ENCODE measurements around the gene OLFM2. TPM values are rescaled to one million over a fixed set of nuclear protein-coding genes. Genes with fewer than 3 reads are reported as not detected.

OLFM2 gene
- total and polyA plus RNA-seq, 2 experiments from 2014 or later, result 58.1 to 117 TPM

DNA sequence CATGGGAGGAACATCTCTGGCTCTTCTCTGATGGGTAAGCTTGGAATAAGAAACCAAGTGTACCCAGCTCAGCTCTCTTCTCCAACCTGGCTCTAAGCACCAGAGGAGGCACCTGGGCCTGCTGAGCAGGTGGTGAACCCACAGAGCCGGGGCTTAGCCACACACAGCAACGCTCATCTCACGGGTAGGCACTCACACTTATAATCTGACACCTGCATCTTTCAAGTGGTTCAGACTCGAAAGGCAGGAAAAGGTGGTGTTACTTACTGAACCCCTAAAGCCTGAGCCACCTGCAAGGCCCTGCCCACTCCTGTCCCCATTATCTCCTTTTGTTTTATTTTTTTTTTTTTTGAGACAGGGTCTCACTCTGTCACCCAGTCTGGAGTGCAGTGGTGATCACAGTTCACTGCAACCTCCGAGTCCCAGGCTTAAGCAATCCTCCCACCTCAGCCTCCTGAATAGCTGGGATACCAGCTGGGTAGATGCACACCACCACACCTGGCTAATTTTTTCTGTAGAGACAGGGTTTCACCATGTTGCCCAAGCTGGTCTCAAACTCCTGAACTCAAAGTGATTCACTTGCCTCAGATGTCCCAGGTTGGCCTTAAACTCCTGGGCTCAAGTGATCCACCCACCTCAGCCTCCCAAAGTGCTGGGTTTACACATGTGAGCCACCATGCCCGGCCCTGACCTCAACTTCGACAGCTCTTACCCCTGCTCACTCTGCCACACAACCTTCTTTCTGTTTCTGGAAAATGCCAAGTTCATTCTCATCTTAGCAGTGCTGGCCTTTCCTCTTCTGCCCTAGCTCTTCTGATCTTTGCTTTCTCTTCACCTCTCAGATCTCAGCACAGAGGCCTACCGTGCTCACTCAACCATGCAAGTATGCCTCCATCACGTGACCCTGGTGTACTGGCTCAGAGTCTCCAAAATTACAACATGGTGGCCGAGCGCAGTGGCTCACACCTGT lies 127.2 kb downstream of the OLFM2 start (continued):
- TF ChIP-seq, protein P1, sequence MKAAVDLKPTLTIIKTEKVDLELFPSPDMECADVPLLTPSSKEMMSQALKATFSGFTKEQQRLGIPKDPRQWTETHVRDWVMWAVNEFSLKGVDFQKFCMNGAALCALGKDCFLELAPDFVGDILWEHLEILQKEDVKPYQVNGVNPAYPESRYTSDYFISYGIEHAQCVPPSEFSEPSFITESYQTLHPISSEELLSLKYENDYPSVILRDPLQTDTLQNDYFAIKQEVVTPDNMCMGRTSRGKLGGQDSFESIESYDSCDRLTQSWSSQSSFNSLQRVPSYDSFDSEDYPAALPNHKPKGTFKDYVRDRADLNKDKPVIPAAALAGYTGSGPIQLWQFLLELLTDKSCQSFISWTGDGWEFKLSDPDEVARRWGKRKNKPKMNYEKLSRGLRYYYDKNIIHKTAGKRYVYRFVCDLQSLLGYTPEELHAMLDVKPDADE (IDR thresholded peaks at IDR 0.05), result no peak
- TF ChIP-seq ZNF114 (CRISPR knock-in tag; IDR thresholded peaks at IDR 0.05), result no peak
- no peak for TF ChIP-seq STAT1 (IDR thresholded peaks at IDR 0.05; ENCODE audit: unreplicated experiment)

DNA sequence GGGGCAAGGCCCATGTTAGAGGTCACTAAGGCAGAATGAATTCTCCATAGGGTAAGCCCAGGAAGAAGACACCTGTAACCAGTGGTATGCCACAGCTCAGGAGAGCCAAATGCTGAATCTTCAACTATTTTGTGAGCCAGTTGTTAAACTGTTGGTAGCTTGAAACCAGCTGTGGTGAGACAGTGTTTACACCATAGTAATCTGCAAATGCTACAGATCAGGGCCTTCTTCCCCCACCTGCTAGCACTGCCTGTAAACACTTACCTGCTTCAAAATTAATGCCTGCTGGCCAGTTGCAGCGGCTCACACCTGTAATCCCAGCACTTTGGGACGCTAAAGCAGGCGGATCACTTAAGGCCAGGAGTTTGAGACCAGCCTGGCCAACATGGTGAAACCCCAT lies 129.5 kb downstream of the OLFM2 start:
- H3K9me3 Mint-ChIP-seq, result no peaks in the 10 kb centered on the region
- no peak overlapping the region for H3K4me3 Mint-ChIP-seq
- H3K4me1 Mint-ChIP-seq, result no peaks in the 10 kb centered on the region
- TF ChIP-seq STAT1 (IDR thresholded peaks at IDR 0.05; ENCODE audit: unreplicated experiment) (no peak), POLR2AphosphoS5 (IDR thresholded peaks at IDR 0.05; ENCODE audit: low read depth) (no peak), ZNF331 (CRISPR knock-in tag; IDR thresholded peaks at IDR 0.05; ENCODE audit: low read depth) (no peak), EZH2 (IDR thresholded peaks at IDR 0.05; ENCODE audit: low read depth, unreplicated experiment) (no peak), ZNF114 (CRISPR knock-in tag; IDR thresholded peaks at IDR 0.05) (no peak), NANOG (IDR thresholded peaks at IDR 0.05; ENCODE audit: borderline replicate concordance) (no peak), CREB1 (CRISPR knock-in tag; IDR thresholded peaks at IDR 0.05; ENCODE audit: low read depth) (no peak), EZH2phosphoT487 (IDR thresholded peaks at IDR 0.05; ENCODE audit: unreplicated experiment) (no peak), JUNB (IDR thresholded peaks at IDR 0.05; ENCODE audit: unreplicated experiment) (no peak)
- TF ChIP-seq, protein P1 (IDR thresholded peaks at IDR 0.05), result no peak
- TF ChIP-seq, protein P2, sequence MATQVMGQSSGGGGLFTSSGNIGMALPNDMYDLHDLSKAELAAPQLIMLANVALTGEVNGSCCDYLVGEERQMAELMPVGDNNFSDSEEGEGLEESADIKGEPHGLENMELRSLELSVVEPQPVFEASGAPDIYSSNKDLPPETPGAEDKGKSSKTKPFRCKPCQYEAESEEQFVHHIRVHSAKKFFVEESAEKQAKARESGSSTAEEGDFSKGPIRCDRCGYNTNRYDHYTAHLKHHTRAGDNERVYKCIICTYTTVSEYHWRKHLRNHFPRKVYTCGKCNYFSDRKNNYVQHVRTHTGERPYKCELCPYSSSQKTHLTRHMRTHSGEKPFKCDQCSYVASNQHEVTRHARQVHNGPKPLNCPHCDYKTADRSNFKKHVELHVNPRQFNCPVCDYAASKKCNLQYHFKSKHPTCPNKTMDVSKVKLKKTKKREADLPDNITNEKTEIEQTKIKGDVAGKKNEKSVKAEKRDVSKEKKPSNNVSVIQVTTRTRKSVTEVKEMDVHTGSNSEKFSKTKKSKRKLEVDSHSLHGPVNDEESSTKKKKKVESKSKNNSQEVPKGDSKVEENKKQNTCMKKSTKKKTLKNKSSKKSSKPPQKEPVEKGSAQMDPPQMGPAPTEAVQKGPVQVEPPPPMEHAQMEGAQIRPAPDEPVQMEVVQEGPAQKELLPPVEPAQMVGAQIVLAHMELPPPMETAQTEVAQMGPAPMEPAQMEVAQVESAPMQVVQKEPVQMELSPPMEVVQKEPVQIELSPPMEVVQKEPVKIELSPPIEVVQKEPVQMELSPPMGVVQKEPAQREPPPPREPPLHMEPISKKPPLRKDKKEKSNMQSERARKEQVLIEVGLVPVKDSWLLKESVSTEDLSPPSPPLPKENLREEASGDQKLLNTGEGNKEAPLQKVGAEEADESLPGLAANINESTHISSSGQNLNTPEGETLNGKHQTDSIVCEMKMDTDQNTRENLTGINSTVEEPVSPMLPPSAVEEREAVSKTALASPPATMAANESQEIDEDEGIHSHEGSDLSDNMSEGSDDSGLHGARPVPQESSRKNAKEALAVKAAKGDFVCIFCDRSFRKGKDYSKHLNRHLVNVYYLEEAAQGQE (IDR thresholded peaks at IDR 0.05; ENCODE audit: unreplicated experiment), result no peak
- TF ChIP-seq, protein P3, sequence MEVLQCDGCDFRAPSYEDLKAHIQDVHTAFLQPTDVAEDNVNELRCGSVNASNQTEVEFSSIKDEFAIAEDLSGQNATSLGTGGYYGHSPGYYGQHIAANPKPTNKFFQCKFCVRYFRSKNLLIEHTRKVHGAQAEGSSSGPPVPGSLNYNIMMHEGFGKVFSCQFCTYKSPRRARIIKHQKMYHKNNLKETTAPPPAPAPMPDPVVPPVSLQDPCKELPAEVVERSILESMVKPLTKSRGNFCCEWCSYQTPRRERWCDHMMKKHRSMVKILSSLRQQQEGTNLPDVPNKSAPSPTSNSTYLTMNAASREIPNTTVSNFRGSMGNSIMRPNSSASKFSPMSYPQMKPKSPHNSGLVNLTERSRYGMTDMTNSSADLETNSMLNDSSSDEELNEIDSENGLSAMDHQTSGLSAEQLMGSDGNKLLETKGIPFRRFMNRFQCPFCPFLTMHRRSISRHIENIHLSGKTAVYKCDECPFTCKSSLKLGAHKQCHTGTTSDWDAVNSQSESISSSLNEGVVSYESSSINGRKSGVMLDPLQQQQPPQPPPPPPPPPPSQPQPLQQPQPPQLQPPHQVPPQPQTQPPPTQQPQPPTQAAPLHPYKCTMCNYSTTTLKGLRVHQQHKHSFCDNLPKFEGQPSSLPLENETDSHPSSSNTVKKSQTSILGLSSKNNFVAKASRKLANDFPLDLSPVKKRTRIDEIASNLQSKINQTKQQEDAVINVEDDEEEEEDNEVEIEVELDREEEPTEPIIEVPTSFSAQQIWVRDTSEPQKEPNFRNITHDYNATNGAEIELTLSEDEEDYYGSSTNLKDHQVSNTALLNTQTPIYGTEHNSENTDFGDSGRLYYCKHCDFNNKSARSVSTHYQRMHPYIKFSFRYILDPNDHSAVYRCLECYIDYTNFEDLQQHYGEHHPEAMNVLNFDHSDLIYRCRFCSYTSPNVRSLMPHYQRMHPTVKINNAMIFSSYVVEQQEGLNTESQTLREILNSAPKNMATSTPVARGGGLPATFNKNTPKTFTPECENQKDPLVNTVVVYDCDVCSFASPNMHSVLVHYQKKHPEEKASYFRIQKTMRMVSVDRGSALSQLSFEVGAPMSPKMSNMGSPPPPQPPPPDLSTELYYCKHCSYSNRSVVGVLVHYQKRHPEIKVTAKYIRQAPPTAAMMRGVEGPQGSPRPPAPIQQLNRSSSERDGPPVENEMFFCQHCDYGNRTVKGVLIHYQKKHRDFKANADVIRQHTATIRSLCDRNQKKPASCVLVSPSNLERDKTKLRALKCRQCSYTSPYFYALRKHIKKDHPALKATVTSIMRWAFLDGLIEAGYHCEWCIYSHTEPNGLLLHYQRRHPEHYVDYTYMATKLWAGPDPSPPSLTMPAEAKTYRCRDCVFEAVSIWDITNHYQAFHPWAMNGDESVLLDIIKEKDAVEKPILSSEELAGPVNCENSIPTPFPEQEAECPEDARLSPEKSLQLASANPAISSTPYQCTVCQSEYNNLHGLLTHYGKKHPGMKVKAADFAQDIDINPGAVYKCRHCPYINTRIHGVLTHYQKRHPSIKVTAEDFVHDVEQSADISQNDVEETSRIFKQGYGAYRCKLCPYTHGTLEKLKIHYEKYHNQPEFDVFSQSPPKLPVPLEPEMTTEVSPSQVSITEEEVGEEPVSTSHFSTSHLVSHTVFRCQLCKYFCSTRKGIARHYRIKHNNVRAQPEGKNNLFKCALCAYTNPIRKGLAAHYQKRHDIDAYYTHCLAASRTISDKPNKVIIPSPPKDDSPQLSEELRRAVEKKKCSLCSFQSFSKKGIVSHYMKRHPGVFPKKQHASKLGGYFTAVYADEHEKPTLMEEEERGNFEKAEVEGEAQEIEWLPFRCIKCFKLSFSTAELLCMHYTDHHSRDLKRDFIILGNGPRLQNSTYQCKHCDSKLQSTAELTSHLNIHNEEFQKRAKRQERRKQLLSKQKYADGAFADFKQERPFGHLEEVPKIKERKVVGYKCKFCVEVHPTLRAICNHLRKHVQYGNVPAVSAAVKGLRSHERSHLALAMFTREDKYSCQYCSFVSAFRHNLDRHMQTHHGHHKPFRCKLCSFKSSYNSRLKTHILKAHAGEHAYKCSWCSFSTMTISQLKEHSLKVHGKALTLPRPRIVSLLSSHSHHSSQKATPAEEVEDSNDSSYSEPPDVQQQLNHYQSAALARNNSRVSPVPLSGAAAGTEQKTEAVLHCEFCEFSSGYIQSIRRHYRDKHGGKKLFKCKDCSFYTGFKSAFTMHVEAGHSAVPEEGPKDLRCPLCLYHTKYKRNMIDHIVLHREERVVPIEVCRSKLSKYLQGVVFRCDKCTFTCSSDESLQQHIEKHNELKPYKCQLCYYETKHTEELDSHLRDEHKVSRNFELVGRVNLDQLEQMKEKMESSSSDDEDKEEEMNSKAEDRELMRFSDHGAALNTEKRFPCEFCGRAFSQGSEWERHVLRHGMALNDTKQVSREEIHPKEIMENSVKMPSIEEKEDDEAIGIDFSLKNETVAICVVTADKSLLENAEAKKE (CRISPR knock-in tag; IDR thresholded peaks at IDR 0.05), result no peak

More for the DNA sequence above, 129.5 kb downstream of the OLFM2 start:
- Histone ChIP-seq H3K4me3 (no peak overlapping the region), H3K79me2 (replicated peaks; ENCODE audit: insufficient read depth) (no peaks in the 10 kb centered on the region), H3K9me2 (ENCODE audit: insufficient read depth) (no peaks in the 10 kb centered on the region), H3K4me2 (no peak overlapping the region), H3K27me3 (ENCODE audit: insufficient read depth) (no peaks in the 10 kb centered on the region), H3K27ac (ENCODE audit: low read depth) (no peak overlapping the region), H3K36me3 (ENCODE audit: insufficient read depth) (peaks cover 5% of the 10 kb centered on the region; the same call in 1 of the 2 replicates), H3F3A (replicated peaks; ENCODE audit: low read depth) (0 out of 2 replicates have a peak, but pooled peaks cover 7% of the 10 kb centered on the region), H2AFZ (no peak overlapping the region), H4K20me1 (replicated peaks; ENCODE audit: insufficient read depth) (no peaks in the 10 kb centered on the region; the same call in 1 of the 2 replicates), H3K4me1 (ENCODE audit: insufficient read depth) (no peaks in the 10 kb centered on the region)
- no peak overlapping the region for H3K27ac Mint-ChIP-seq
- ATAC-seq (no peak), DNase-seq (ENCODE audit: low spot score) (no peak)
- no peaks in the 10 kb centered on the region for H3K27me3 Mint-ChIP-seq (ENCODE audit: insufficient read depth, low read depth, poor library complexity)
- peaks cover 16% of the 10 kb centered on the region for H3K36me3 Mint-ChIP-seq (ENCODE audit: low read depth)
